HG03064 (cell line): ENCODE data around the gene NRL.

Experiments used
- ATAC-seq: cut with Tn5 transposase; IDR thresholded peaks from one replicate; pipeline ENCODE4 v1.9.1; 2021; ENCODE audit warnings: low read depth; ENCODE audit not compliant: unreplicated experiment

Gene NRL

GRCh38 chr14:24145219-24145618 is 30.5 kb upstream of the NRL start:
- no peak for ATAC-seq

- no peak for ATAC-seq
These were observed 29.7 kb upstream of the NRL start for GRCh38 chr14:24144451-24144850.

- no peak for ATAC-seq
These were observed 28.8 kb upstream of the NRL start for GRCh38 chr14:24143511-24143910.

- peak; percentile 76 for ATAC-seq
These were observed 26.5 kb upstream of the NRL start, which contains the start of gene EMC9 for GRCh38 chr14:24141097-24141880. Gene EMC9, minus strand, starts transcription at chr14:24141591. Its CDS starts 287 bp downstream, at chr14:24141304.

- no peak for ATAC-seq
These were observed 24.7 kb upstream of the NRL start for GRCh38 chr14:24139272-24139934.

GRCh38 chr14:24138396-24139271 is 23.9 kb upstream of the NRL start:
- ATAC-seq: no peak

- ATAC-seq: no peak
These were observed 23.0 kb upstream of the NRL start for GRCh38 chr14:24137529-24138395.

- no peak for ATAC-seq
These were observed 22.2 kb upstream of the NRL start for GRCh38 chr14:24136684-24137528.

GRCh38 chr14:24135834-24136683 is 21.3 kb upstream of the NRL start, which contains the start of gene PSME1:
Gene PSME1, plus strand, starts transcription at chr14:24136194. Its CDS starts 69 bp downstream, at chr14:24136263.
- peak; percentile 79 for ATAC-seq

- no peak for ATAC-seq
These were observed 20.8 kb upstream of the NRL start for GRCh38 chr14:24135584-24135833.

- no peak for ATAC-seq
These were observed 19.0 kb upstream of the NRL start for GRCh38 chr14:24133735-24134134.

- ATAC-seq: no peak
These were observed 18.2 kb upstream of the NRL start for GRCh38 chr14:24132976-24133375.

GRCh38 chr14:24132061-24132685 is 17.4 kb upstream of the NRL start:
- ATAC-seq: no peak

GRCh38 chr14:24131549-24131966 is 16.8 kb upstream of the NRL start:
- ATAC-seq: no peak

GRCh38 chr14:24130717-24131548 is 16.2 kb upstream of the NRL start:
- ATAC-seq: no peak

GRCh38 chr14:24130380-24130716 is 15.6 kb upstream of the NRL start, which contains the start of gene FITM1:
Gene FITM1, plus strand, starts transcription at chr14:24130659. Its CDS starts 905 bp downstream, at chr14:24131564.
- ATAC-seq: no peak

- ATAC-seq: no peak
These were observed 14.8 kb upstream of the NRL start for GRCh38 chr14:24129410-24129998.
